HG03045 (cell line): ENCODE data around the gene PPM1L.

Source experiments
- ATAC-seq: cut with Tn5 transposase; IDR thresholded peaks from one replicate; pipeline ENCODE4 v1.9.1; 2021; ENCODE audit warnings: mild to moderate bottlenecking, moderate library complexity; ENCODE audit not compliant: unreplicated experiment

The PPM1L gene

DNA sequence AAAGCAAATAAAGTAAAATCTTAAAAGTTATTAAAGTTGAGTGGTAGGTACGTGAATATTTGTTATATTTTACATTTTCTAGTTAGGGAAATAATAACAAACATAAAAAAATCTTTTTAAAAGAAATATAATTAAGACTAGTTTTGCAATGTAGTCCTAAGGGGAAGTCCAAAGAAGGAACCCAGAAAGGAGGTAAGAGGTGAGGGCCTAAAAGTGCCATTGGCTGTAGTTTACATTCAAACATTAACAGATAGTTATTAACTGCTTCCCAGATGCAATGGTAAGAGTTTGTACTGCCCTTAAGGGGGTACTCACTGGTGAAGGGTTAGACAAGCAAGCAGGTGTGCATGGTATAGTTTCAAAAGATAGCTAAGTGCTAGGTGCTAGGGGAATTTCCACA lies 269.9 kb downstream of the PPM1L start:
- ATAC-seq = no peak

DNA sequence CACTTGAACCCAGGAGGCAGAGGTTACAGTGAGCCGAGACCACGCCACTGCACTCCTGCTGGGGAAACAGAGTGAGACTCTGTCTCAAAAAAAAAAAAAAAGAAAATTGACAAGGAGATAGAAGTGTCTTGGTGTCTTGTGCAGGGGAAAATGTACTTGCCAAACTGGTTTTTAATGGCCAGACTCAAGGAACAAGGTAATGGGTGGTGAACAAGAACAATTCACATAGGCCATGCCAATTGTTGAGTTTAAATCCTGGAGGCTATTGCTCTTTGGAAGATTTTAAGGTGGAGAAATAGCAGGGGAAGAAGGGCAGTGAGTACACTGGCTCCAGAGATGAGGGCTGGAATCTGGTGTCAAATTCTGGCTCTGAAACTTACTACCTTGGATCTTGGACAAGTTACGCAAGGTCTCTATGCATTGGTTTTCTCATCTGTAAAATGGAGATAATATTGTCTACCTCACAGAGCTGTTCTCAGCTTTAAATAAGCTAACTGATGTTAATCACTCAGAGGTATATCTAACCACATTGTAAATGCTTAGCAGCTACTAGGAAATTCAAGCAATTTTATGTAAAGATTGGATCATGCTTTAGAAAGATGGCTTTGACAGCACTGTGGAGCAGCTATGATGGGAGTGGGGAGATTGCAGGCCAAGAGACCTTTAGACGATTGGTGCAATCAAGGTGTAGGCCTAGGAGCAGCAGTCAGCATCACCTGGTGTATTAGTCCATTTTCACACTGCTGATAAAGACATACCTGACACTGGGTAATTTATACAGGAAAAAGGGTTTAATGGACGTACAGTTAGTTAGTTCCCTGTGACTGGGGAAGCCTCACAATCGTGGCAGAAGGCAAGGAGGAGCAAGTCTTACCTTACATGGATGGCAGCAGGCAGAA lies 270.8 kb downstream of the PPM1L start:
- ATAC-seq = no peak

DNA sequence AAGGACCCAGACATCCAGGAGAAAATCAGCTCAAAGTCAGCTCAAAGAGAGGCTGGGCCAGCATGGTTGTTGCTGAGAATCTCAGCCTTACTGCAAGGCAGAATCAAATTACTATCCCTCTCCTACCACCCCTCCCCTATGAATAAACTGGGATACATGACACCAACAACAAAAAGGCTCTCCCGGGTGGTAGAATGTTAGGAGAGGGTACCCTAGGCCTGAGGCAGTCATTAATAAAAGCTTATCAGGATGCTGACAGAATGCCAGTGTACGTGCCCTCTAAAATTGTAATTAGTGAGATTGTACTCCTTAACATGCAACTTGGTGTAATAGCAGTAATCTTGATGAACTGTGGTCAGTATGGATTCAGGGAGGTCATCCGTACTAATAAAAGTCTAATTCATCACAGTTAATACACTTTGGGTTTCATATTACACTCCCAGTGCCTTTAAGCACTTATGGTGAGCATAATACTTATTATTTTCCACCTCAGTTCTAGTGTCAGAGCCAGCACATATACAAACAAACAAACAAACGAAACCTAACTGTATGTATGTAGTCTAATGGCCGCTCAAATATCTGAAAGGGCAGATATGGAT lies 272.6 kb downstream of the PPM1L start:
- ATAC-seq = no peak

GRCh38 chr3:161031134-161031533 lies 275.1 kb downstream of the PPM1L start:
- ATAC-seq = no peak

DNA sequence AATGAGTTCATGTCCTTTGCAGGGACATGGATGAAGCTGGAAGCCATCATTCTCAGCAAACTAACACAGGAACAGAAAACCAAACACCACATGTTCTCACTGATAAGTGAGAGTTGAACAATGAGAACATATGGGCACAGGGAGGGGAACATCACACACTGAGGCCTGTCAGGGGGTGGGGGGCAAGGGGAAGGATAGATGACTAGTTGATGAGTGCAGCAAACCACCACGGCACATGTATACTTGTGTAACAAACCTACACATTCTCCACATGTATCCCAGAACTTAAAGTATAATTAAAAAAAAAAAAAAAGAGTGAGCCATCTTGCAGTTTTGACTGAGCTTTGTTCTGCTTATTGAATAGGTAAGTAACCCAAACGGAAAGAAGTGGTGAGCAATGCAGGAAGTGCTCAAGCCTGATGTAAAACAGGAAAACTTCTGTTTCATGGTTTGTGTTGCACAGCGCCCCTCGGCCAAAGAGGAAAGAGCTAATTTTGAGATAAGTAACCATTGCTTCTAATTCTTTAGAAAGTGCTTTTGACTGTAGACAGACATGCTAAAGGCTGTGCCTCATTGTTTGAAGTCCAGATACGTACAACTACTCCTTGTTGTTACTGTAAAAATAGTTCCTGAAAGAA lies 279.0 kb downstream of the PPM1L start:
- peak; percentile 47 for ATAC-seq

GRCh38 chr3:161035711-161036110 lies 279.7 kb downstream of the PPM1L start:
- ATAC-seq = no peak

DNA sequence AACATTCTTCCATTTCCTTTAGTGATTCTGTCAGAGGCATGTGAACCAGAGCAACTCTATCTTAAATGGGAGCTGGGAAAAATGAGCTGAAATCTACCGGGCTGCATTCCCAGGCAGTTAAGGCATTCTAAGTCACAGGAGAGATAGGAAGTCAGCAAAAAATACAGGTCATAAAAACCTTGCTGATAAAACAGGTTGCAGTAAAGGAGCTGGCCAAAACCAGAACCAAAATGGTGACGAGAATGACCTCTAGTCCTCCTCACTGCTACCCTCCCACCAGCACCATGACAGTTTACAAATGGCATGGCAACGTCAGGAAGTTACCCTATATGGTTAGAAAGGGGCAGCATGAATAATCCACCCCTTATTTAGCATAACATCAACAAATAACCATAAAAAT lies 282.7 kb downstream of the PPM1L start:
- no peak for ATAC-seq

DNA sequence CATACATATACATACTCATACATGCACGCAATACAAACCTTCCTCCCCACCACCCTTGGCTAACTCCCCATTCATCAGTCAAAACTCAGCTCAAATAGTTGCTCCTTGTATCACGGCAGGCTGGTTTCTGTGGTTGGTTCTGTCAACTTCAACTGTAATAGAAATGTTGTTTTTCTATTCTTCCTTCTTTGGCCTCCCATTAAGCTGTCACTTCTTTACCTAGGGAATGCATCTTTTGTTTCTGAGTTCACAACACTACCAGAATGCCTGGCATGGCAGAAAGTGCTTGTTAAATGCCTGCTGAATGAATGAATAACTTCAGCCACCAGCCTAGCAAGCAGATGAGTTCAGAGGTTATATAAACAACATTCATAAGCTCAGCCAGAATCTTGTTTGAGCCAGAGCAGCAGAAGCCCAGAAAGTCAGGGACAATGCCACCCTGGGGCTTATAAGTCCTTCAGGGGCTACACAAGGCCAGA lies 286.0 kb downstream of the PPM1L start:
- no peak for ATAC-seq

- ATAC-seq = no peak
These were observed 287.5 kb downstream of the PPM1L start for GRCh38 chr3:161043336-161044035.

DNA sequence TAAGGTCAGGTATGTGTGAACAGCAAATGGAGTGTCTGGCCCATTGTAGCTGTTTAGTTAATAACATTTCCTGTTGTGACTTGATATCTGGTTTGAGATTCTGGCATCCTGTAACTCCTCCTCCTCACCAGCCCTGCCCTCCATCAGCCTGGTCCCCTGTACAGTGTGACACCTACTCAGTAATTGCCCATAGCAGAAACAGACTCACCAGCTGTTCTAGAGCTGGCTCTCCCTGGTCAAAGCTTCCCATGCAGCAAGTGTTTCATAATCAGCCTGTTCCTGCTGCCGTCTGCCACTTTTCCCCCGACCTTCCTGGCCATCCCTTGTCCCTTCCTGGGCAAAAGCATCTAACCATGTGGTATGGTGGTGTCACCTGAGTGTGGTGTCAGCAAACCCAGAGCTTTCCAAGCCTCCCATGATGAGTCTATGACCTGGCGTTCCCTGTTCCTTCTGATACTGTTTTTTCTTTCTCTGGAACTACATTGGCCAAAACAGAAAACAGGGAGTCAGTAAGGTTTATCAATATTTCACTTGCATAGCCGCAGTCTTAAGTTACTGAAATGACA lies 293.7 kb downstream of the PPM1L start:
- ATAC-seq = no peak

GRCh38 chr3:161050935-161051334 lies 294.9 kb downstream of the PPM1L start:
- ATAC-seq = no peak

DNA sequence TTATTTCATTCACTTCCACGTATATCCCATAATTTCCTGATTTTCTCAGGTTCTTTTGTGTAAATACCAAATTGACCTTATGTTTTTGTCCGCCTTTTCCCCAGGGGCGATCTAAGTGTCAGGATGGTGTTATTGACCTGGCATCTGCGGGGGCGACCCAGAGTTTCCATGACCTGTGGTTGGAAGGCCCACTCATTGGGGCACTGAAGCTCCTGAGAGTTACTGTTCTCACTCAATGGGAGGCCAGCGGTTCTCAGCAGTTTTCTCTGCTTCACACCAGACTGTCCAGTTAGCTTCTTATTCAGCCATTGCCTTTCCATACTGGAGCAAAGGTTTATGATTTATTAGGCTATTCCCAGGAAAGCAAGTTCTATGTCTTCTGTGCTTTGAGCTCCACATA lies 295.8 kb downstream of the PPM1L start:
- ATAC-seq = no peak

DNA sequence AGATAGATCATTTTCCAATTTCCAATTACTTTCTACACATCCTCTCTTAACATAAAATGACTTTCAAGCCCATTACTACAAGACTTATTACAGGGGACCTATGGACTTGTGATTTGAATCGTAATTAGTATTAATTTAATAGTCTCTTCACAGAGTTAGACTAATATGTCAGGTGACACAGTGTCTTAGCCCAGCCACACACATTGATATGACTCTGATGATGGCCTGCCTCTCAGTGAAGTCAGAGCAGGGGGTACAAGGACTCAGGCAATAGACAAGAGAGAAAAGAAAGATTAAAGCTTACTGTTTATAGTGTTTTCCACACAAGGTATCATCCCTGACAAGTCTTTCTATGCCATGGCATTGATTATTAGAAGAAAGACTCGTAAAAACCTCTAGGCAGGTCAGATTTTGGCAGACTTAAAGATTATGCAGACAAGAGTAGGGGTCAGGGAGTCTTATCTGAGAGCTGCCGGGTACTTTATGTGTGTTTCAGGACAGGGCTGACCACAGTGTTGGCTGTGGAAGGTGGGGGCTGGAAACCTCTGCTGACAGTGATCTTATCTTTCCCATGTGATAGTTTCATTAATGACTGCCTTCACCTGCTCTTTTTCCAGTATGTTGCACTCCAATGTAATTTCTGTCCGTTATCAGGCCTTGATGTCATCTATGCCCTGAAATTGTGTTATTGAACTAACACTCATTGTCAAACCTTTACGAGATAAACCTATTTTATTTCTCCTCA lies 299.0 kb downstream of the PPM1L start:
- no peak for ATAC-seq

- ATAC-seq = no peak
These were observed 308.4 kb downstream of the PPM1L start for GRCh38 chr3:161064413-161064812.

DNA sequence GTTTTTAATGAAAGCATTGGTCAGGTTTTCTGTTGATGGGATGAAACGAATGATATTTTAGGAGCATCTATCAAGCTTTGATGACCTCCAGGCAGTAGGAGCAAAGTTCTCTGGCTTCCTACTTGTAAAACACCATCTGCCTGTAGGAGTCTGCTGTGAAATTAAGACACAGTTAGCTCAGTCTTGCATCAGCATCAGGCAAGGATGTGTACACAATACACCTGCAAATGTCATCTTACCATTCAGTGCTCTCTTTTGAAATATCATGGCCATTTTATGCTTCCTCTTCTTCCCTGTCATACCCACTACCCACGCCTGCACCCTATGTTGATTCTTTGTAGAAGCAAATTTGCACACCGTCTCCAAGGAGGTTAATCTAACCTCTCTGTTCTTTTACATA lies 310.9 kb downstream of the PPM1L start:
- no peak for ATAC-seq

- ATAC-seq = no peak
These were observed 311.3 kb downstream of the PPM1L start for GRCh38 chr3:161067335-161067734.

- peak; percentile 95 for ATAC-seq
These were observed 313.6 kb downstream of the PPM1L start for GRCh38 chr3:161069511-161070251.

- ATAC-seq = no peak
These were observed 314.4 kb downstream of the PPM1L start for GRCh38 chr3:161070252-161070930.
